LNCAP (cell line): Measurements from ENCODE around the gene SRP9.

Experiments used
- CTCF ChIP-seq: fragments of 450-650 bp; IDR thresholded peaks from 2 replicates; pipeline ENCODE4 v1.5.1; 2017; ENCODE audit warnings: mild to moderate bottlenecking

Gene SRP9

DNA sequence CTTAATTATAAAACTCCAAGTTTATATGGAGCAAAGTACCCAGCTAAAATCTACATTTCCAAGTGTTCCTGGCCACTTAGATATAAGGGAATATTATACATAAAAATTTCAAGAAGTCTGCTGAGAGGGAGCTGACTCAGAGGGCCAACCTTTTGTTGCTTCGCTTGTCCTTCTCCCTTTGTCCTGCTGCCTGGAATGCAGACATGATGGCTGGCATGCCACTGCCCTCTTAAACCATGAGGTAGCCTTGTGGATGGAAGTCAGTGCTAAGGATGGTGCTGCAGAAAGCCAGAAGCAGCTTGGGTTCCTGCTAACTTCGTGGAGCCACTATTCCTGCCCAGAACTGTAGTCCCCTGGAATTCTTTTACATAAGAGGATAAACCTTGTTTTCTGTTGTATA is 38.9 kb upstream of the SRP9 start:
- TF ChIP-seq CTCF, result no peak

- TF ChIP-seq CTCF, result no peak
Measured at GRCh38 chr1:225739542-225740107, 38.0 kb upstream of the SRP9 start.

GRCh38 chr1:225744745-225745144 is 32.9 kb upstream of the SRP9 start:
- TF ChIP-seq CTCF, result no peak

DNA sequence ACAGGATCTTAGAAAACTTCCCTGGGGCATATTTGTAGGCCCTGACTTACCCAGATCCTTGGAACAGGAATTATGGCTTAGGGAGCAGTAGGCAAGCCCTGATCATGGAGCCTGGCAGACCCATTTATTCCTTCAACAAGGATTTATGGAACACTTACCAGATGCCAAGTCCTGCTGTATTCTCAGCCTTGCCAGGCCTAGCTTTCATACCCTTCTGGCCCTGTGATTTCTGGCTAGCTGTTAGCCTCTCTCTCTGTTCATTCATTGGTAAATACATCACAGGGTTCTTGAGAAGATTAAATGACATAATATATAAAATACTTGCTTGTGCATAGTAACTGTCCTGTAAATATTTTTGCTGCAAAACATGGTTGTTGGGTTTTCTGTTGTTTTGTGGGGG is 32.4 kb upstream of the SRP9 start:
- no peak for TF ChIP-seq CTCF

GRCh38 chr1:225746361-225747179 is 31.1 kb upstream of the SRP9 start:
- TF ChIP-seq CTCF, result no peak

GRCh38 chr1:225747566-225747965 is 30.1 kb upstream of the SRP9 start:
- no peak for TF ChIP-seq CTCF

- TF ChIP-seq CTCF, result no peak
Measured at GRCh38 chr1:225748529-225748928, 29.1 kb upstream of the SRP9 start.
